ENCODE measurements around the gene TUBB2B. TPM values are rescaled to one million over a fixed set of nuclear protein-coding genes. Genes with fewer than 3 reads are reported as not detected.
A peak's percentile ranks its signal among the peaks of the same experiment; 100 is the strongest.

Gene TUBB2B
- total and polyA plus RNA-seq, 10 of the 15 experiments (the other 5 are each of a cell fraction or from before 2014, with no cell fraction given) = 2.6 to 75.2 (median 21.2) TPM

- ChIA-PET RAD21 (ENCODE audit: unreplicated experiment) (interaction anchor here (1.5 kb wide), 1 partner anchor 20 kb away, joined by 4 read pairs; no protein-coding TSS in a partner anchor), POLR2A (interaction anchor here (0.7 kb wide), 1 partner anchor 19 kb away, joined by 3 read pairs; no protein-coding TSS in a partner anchor), SMC1A (ENCODE audit: uncharacterized antibody, unreplicated experiment) (interaction anchor here (1.0 to 1.3 kb wide), 2 partner anchors 21 kb away, joined by 3 to 7 read pairs; no protein-coding TSS in a partner anchor), CTCF (interaction anchor here (1.2 kb wide), 1 partner anchor 21 kb away, joined by 5 read pairs; no protein-coding TSS in a partner anchor)
- no peaks in the 10 kb centered on the region for H3K79me2 ChIP-seq (ENCODE audit: control insufficient read depth, insufficient read depth, low read length)
- peaks cover 32 to 35% of the 10 kb centered on the region in 2 experiments for H3K27me3 ChIP-seq (replicated peaks in 1 of 2; ENCODE audit: control insufficient read depth in 2 of 2, insufficient read depth in 2 of 2, low read length in 1 of 2)
- 45% methylated on average over 11 of the region's 11 CpGs for WGBS (ENCODE audit: insufficient coverage, insufficient replicate concordance, low lambda C conversion rate, missing lambda C conversion rate)
- no peaks in the 10 kb centered on the region for H3K36me3 ChIP-seq (ENCODE audit: control insufficient read depth in 2 of 2, insufficient read depth in 2 of 2, low read length in 1 of 2)
- ATAC-seq (no peak), DNase-seq (ENCODE audit: low read depth, low spot score) (no peak), FAIRE-seq (no peak)
- no peak overlapping the region for H3K27ac ChIP-seq (ENCODE audit: control insufficient read depth, insufficient read depth)
- in situ Hi-C loops (cut with MboI) (no loop called here), intact Hi-C loops (cut with micrococcal nuclease; ENCODE audit: unreplicated experiment) (no loop called here)
- no peak overlapping the region for H3K4me2 ChIP-seq (ENCODE audit: control insufficient read depth, insufficient read depth)
- no TSS peak for BruUV-seq (replicated peaks)
- no peaks in the 10 kb centered on the region for H3K9me3 ChIP-seq (replicated peaks; ENCODE audit: control insufficient read depth, insufficient read depth, low read length)
- H3K9ac ChIP-seq (ENCODE audit: control insufficient read depth, insufficient read depth, low read length) = no peak overlapping the region
- no peak for TF ChIP-seq MAX (IDR thresholded peaks at IDR 0.05; ENCODE audit: low read depth, low read length)
- TF ChIP-seq EZH2 (IDR thresholded peaks at IDR 0.05; ENCODE audit: borderline replicate concordance, control insufficient read depth, low read depth, low read length) = 0 out of 2 replicates have a peak, but pooled peaks have one; percentile 26
- peaks cover 42% of the 10 kb centered on the region for H3K4me1 ChIP-seq (ENCODE audit: control insufficient read depth, insufficient read depth, low read length)
- no peak overlapping the region for H3K4me3 ChIP-seq
- H4K20me1 ChIP-seq (ENCODE audit: control insufficient read depth, insufficient read depth) = no peaks in the 10 kb centered on the region
- H2AFZ ChIP-seq (ENCODE audit: control insufficient read depth, low read depth, low read length) = no peak overlapping the region
These were observed 2.9 kb upstream of the TUBB2B start for GRCh38 chr6:3230256-3230882.

- in situ Hi-C loops (cut with MboI) = no loop called here
- intact Hi-C loops (cut with micrococcal nuclease; ENCODE audit: unreplicated experiment) = no loop called here
- POLR2A ChIA-PET = interaction anchor here (0.7 kb wide), 1 partner anchor 18 kb away, joined by 3 read pairs; no protein-coding TSS in a partner anchor
- Histone ChIP-seq H3K4me1 (ENCODE audit: control insufficient read depth, insufficient read depth, low read length) (peaks cover 39% of the 10 kb centered on the region), H3K4me2 (ENCODE audit: control insufficient read depth, insufficient read depth) (peak overlapping the region; percentile 92), H3K9me3 (replicated peaks; ENCODE audit: control insufficient read depth, insufficient read depth, low read length) (no peaks in the 10 kb centered on the region), H2AFZ (ENCODE audit: control insufficient read depth, low read depth, low read length) (peak overlapping the region; percentile 63), H3K79me2 (ENCODE audit: control insufficient read depth, insufficient read depth, low read length) (no peaks in the 10 kb centered on the region), H3K27ac (ENCODE audit: control insufficient read depth, insufficient read depth) (no peak overlapping the region), H3K4me3 (peak overlapping the region; percentile 42; the same call in 1 of the 2 replicates), H3K27me3 (replicated peaks in 1 of 2; ENCODE audit: control insufficient read depth in 2 of 2, insufficient read depth in 2 of 2, low read length in 1 of 2) (peaks cover 32 to 35% of the 10 kb centered on the region in 2 experiments), H4K20me1 (ENCODE audit: control insufficient read depth, insufficient read depth) (no peaks in the 10 kb centered on the region), H3K9ac (ENCODE audit: control insufficient read depth, insufficient read depth, low read length) (no peak overlapping the region), H3K36me3 (ENCODE audit: control insufficient read depth in 2 of 2, insufficient read depth in 2 of 2, low read length in 1 of 2) (no peaks in the 10 kb centered on the region)
- TF ChIP-seq CTCF (IDR thresholded peaks at IDR 0.05 in 2 of 3, conservative IDR thresholded peaks at IDR 0.05 in 1 of 3; ENCODE audit: control insufficient read depth in 2 of 3, extremely low read depth in 1 of 3, insufficient read depth in 1 of 3, low read depth in 3 of 3, low read length in 3 of 3) = 0 out of 6 replicates have a peak, but pooled peaks of 2 of the 3 experiments have one; percentile 8 to 14
- TF ChIP-seq EED (IDR thresholded peaks at IDR 0.05; ENCODE audit: low read depth) = peak; percentile 36; the same call in 1 of the 2 replicates
- no peak for TF ChIP-seq ZZZ3 (IDR thresholded peaks at IDR 0.05; ENCODE audit: control insufficient read depth, insufficient read length, low read depth)
- DNase-seq (ENCODE audit: low read depth, low spot score) (no peak), FAIRE-seq (no peak), ATAC-seq (peak; percentile 56)
- WGBS (ENCODE audit: insufficient coverage, insufficient replicate concordance, low lambda C conversion rate, missing lambda C conversion rate) = 11% methylated on average over 22 of the region's 28 CpGs
- BruUV-seq (replicated peaks) = no TSS peak
- CTCF ChIA-PET = interaction anchor here (0.8 to 1.2 kb wide), 2 partner anchors 12 to 22 kb away, joined by 3 to 5 read pairs; no protein-coding TSS in a partner anchor
- SMC1A ChIA-PET (ENCODE audit: uncharacterized antibody, unreplicated experiment) = interaction anchor here (1.3 kb wide), 1 partner anchor 21 kb away, joined by 7 read pairs; no protein-coding TSS in a partner anchor
- RAD21 ChIA-PET (ENCODE audit: unreplicated experiment) = interaction anchor here (0.8 to 1.0 kb wide), 2 partner anchors 10 to 19 kb away, joined by 3 read pairs; no protein-coding TSS in a partner anchor
These were observed 2.2 kb upstream of the TUBB2B start for GRCh38 chr6:3229566-3230178.

All from GM12878 (cell line).